ENCODE results near the gene RAB29. TPM values are rescaled to one million over a fixed set of nuclear protein-coding genes. Genes with fewer than 3 reads are reported as not detected.

Gene RAB29
- total and polyA plus RNA-seq, 9 of the 15 experiments (the other 6 are each of a cell fraction or from before 2014, with no cell fraction given): 6.3 to 17.6 (median 8.0) TPM

GRCh38 chr1:205739348-205740160 lies 35.7 kb downstream of the RAB29 start:
- POLR2A ChIA-PET: interaction anchor here (1.0 to 5.3 kb wide), 3 partner anchors 9 to 25 kb away, joined by 5 to 44 read pairs (median 7); partner anchors contain the start of gene NUCKS1
- ATAC-seq (no peak; the same call in 2 of the 3 replicates), FAIRE-seq (no peak), DNase-seq (ENCODE audit: extremely low read depth in 1 of 4, low spot score in 3 of 4) (no peak)
- H3K4me3 ChIP-seq: no peak overlapping the region
- H3K9me3 ChIP-seq (replicated peaks; ENCODE audit: control insufficient read depth, insufficient read depth, low read depth, low read length): no peaks in the 10 kb centered on the region
- peaks cover 96% of the 10 kb centered on the region for H3K79me2 ChIP-seq (ENCODE audit: control insufficient read depth, insufficient read depth, low read length)
- no TSS peak for BruUV-seq (replicated peaks)
- H3K9ac ChIP-seq (ENCODE audit: insufficient read depth in 1 of 2, low read depth in 2 of 2, low read length in 2 of 2): no peak overlapping the region
- H3K36me3 ChIP-seq (ENCODE audit: control insufficient read depth, insufficient read depth, low read length): peaks cover 67% of the 10 kb centered on the region
- H2AFZ ChIP-seq (ENCODE audit: low read depth, low read length): no peak overlapping the region
- no peaks in the 10 kb centered on the region for H3K27me3 ChIP-seq (ENCODE audit: control insufficient read depth in 2 of 2, insufficient read depth in 2 of 2, low read length in 2 of 2)
- no peaks in the 10 kb centered on the region for H4K20me1 ChIP-seq (replicated peaks; ENCODE audit: control insufficient read depth, insufficient read depth, low read length)
- H3K4me1 ChIP-seq (replicated peaks in 1 of 2; ENCODE audit: control insufficient read depth in 2 of 2, insufficient read depth in 2 of 2, low read length in 2 of 2): peaks cover 7% of the 10 kb centered on the region in 2 experiments; a peak in 3 of 5 replicates
- H3K9me1 ChIP-seq (ENCODE audit: control insufficient read depth, insufficient read depth, low read length): no peaks in the 10 kb centered on the region
- H3K27ac ChIP-seq (ENCODE audit: extremely low read depth, low read depth, low read length): no peak overlapping the region
- WGBS (ENCODE audit: insufficient coverage, low coverage, missing lambda C conversion rate): 69% methylated on average over 5 of the region's 5 CpGs
- intact Hi-C loops (cut with micrococcal nuclease) (no loop called here), in situ Hi-C loops (cut with MboI) (no loop called here)
- H3K4me2 ChIP-seq (ENCODE audit: insufficient read depth, low read length): no peak overlapping the region
- CTCF ChIA-PET (ENCODE audit: low intra/inter-chr PET ratio): interaction anchor here (0.6 to 1.0 kb wide), 2 partner anchors 80 to 239 kb away, joined by 3 to 4 read pairs; no protein-coding TSS in a partner anchor
- TF ChIP-seq SMARCA5 (IDR thresholded peaks at IDR 0.05): no peak
- TF ChIP-seq MYBL2 (IDR thresholded peaks at IDR 0.05; ENCODE audit: low read depth): no peak
- no peak for TF ChIP-seq MYBL2 (CRISPR knock-in tag; IDR thresholded peaks at IDR 0.05; ENCODE audit: borderline replicate concordance)
- TF ChIP-seq CTCFL (IDR thresholded peaks at IDR 0.05; ENCODE audit: borderline replicate concordance, insufficient read depth, low read depth, low read length, poor library complexity, severe bottlenecking): no peak
- TF ChIP-seq MTA3 (IDR thresholded peaks at IDR 0.05; ENCODE audit: borderline replicate concordance): no peak
- TF ChIP-seq ZNF124 (CRISPR knock-in tag; IDR thresholded peaks at IDR 0.05): no peak
- no peak for TF ChIP-seq BCOR (IDR thresholded peaks at IDR 0.05)
- TF ChIP-seq CHD7 (IDR thresholded peaks at IDR 0.05; ENCODE audit: low read depth, low read length): no peak

Measured in K562 (cell line).